ENCODE measurements around the gene MMP24. TPM values are rescaled to one million over a fixed set of nuclear protein-coding genes. Genes with fewer than 3 reads are reported as not detected.

The MMP24 gene
- total RNA-seq, 2 donors from 2014 or later, result not detected

DNA sequence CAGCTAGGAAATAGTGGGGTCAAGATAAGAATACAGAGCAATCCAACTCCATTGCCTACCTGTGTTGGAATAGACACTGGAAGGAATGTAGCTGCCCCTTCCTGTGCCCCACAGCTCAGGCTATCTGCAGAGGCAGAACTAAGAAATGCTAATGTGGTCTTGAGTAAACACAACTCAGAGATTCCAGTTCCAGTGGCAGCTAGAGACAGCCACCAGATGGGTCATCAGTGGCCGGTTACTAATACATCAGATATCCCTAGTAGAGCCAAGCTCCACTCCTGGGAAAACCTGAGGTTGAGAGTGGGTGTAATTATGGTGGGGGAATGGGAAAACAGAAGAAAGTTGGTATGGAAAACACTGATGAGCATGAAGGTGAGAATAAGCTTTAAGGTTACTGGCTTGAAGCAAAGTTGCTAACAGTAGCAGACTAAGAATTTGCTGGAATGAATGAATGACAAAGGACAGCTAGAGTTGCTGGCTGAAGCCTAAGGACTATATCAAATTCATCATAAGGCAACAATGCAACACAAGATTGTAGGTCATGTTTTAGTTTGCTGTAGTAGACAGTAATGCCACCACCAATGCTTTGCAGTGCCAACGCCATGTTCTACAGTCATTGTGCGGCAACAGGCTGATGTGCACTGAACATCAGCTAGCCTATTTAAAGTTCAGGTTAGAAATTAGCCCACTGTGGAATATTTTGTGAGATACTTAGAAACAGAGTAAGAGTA, 94.1 kb downstream of the MMP24 start:
- DNase-seq (ENCODE audit: low spot score in 2 of 2) (no peak), ATAC-seq (no peak)
- Mint-ChIP-seq H3K9me3 (no peaks in the 10 kb centered on the region), H3K36me3 (no peaks in the 10 kb centered on the region), H3K27ac (peak overlapping the region in 1 of 2 donors; percentile 39)

DNA sequence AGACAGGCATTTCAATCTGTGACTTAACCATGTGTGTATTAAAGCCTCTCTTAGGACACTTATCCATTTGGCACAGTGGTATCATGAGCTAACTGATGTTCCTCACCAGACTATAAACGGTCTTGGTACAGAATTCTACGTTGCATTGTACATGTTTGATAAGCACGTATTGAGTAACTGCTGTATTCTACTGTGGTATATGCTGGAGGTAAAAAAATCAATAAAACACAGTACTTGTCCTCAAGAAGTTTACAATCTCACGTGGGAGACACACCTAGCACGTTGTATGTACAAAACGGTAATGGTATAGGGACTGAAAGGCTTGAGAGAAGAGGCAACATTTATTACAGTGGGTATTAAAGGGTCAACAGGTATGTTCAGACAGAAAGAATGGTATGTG, 98.9 kb downstream of the MMP24 start:
- DNase-seq (ENCODE audit: low spot score in 2 of 2) (no peak), ATAC-seq (no peak)
- Mint-ChIP-seq H3K9me3 (no peaks in the 10 kb centered on the region), H3K27ac (no peak overlapping the region), H3K36me3 (no peaks in the 10 kb centered on the region)

DNA sequence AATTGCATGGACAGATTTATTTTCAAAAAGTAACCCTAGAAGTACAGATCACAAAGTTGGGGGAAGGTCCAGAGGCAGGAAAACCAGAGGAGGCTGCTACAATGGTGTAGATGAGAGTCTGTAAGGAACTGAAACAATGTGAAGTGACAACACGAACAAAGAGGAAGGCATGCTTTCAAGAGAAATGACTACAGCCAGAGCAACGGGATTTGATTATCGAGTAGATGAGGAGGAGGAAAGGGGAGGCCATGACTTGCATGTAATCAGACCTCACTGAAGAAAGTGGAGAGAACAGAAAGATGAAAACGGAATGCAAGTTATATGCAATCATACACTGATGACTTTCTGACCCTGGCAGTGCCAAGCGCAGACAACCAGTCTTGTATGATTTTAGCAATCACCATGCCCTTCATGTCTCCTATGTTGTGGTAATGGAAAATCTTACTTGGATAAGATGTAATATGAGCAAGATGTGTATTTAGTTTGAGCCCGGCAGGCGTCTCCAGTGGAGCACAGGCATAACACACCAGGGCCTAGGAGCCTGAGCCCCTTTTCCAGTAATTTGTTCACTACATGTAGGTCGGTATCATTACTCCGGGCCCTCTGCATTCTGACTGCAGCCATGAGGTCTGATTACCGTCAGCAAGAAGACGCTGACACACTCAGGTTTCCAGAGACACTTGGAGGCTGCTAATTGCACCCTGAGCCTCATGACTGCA, 99.7 kb downstream of the MMP24 start:
- Mint-ChIP-seq H3K9me3 (no peaks in the 10 kb centered on the region), H3K27ac (no peak overlapping the region), H3K36me3 (no peaks in the 10 kb centered on the region)
- DNase-seq (ENCODE audit: low spot score in 2 of 2) (no peak), ATAC-seq (peak; percentile 19 to 47)

Other genes with a start within 250 kb of the MMP24 start
- gene TRPC4AP, start 133.9 kb upstream of the MMP24 start, total RNA-seq, result 10 to 100 TPM; 44.6 to 51.3 TPM
- 10 to 100 TPM; 12.2 to 17.1 TPM for gene EDEM2, start 79.4 kb upstream of the MMP24 start, total RNA-seq
- gene PROCR, start 54.6 kb upstream of the MMP24 start, total RNA-seq, result 1 to 10 TPM; 2.3 to 3.1 TPM
- gene MMP24OS, start 51.4 kb downstream of the MMP24 start, total RNA-seq, result 10 to 100 TPM; 29.4 to 41.8 TPM
- gene EIF6, start 58.1 kb downstream of the MMP24 start, total RNA-seq, result 100 to 1,000 TPM in 1 of 2 donors, 10 to 100 TPM in 1; 63.9 to 115 TPM
- not detected for gene FAM83C, start 65.7 kb downstream of the MMP24 start, total RNA-seq
- 10 to 100 TPM; 58.7 to 69.7 TPM for gene UQCC1, start 185.3 kb downstream of the MMP24 start, total RNA-seq
- under 1 TPM in 1 of 2 donors, not detected in 1; 0.11 TPM for gene GDF5, start 211.5 kb downstream of the MMP24 start, total RNA-seq
- 10 to 100 TPM; 62.5 to 74.7 TPM for gene CEP250, start 228.9 kb downstream of the MMP24 start, total RNA-seq